Limb (tissue), 2 donors: ENCODE results near the gene OGFOD3.
"Not testable (repeated sequence)": the region's sequence is repeated elsewhere in the genome, so short reads cannot be mapped to it uniquely, and the experiment has no call there.

Source experiments
- DNase-seq, 2 donors: peaks; one replicate each; pipeline ENCODE4 v3.0.0-alpha.2; 2016; ENCODE audit errors: extremely low spot score in 2 of 2

Gene OGFOD3

DNA sequence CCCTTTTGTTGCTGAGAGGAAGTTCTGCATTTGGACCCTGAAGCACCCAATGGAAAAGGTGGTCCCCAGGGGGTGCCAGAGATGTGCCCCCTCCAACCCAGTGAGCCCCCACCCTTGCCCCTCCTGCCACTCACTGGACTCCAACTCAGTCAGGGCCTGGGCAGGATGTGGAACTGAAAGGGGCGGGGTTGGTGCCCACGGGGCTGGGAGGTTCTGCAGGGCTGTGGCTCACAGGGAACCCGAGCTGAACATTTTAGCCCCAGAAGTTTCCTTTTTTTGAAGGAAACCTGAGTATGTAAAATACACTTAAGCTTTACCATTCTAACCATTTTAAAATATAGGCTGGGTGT lies 15.8 kb upstream of the OGFOD3 start:
- DNase-seq = no peak

DNA sequence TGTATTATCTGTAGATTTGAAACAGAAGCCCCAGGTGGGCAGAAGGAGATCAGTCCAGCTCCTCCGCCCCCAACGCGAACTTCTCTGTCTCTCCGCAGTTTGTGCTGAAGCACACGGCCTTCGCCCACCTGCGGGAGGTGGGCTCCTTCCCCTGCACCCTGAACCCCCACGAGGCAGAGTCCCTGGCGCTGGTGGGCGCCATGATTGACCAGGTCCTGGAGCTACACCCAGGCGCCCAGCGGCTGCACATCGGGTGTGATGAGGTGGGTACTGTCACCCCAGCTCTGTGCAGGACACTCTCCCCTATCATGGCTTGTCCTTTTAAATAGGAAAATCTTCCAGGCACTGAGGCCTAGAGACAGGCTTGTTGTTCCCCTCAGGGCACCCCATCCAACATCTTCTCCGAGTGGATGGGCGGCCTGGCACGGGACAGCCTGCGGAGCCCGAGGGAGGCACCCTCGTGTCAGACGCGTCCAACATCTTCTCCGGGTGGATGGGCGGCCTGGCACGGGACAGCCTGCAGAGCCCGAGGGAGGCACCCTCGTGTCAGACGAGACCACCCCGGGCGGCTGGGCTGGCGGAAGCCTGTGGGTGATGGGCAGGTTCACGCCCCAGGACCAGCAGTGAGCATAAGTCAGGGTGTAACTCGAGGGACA lies 15.3 kb upstream of the OGFOD3 start:
- peak in 1 of 2 donors; percentile 23 for DNase-seq

DNA sequence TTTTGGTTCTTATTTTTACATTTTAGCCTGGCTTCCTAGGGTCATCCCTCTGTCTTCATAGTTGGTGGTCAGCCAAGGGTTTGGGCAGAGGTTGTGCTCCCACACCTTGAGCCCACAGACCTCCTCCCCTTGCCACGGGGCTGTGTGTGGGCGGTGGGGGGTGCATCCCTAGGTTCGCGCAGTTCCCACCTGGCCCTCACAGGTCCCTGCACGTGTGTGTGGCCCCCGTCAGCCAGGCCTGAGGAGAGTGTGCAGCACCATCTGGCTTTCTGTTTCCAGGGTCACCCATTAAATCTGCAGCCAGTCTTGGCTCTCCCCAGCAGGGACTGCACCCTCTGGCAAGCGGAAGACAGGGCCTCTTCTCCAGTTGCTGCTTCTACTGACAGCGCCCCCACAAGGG lies 13.6 kb upstream of the OGFOD3 start:
- peak in 1 of 2 donors; percentile 20 for DNase-seq

DNA sequence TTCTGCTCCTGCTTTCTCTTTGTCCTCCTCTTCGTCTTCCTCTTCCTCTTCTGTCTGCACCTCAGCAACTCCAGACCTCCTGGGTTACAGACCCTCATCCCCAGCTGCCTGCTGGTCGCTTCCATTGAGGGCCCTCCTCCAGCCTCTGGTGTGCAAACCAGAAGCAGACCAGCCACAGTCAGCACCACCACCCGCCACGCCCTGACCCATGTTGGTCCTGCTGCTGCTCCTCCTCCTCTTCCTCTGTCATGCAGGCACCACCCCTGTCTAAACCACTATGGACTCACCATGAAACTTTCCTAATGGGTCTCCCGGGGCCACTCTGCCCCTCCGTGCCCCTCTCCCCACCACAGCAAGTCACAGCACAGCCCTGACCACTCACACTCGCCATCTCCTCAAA lies 11.4 kb upstream of the OGFOD3 start:
- DNase-seq = no peak

DNA sequence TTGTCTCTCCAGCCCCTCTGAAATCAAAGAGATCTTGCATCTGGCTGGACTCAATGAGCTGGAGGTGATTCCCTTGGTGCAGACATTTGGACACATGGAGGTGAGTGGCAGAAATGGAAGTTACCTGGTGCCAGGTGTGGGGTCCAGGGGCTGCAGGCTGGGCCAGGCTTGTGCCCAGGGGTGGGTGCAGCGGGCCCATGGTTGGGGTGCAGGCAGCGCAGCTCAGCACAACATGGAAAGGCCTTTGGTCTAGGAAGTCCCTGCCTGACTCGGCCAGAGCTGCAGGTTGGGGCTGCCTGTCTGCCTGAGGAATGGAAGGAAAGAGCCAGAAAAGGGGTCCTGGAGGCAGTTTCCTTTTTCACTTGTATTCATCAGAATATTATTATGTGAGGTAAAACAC lies 10.2 kb upstream of the OGFOD3 start:
- DNase-seq = no peak

DNA sequence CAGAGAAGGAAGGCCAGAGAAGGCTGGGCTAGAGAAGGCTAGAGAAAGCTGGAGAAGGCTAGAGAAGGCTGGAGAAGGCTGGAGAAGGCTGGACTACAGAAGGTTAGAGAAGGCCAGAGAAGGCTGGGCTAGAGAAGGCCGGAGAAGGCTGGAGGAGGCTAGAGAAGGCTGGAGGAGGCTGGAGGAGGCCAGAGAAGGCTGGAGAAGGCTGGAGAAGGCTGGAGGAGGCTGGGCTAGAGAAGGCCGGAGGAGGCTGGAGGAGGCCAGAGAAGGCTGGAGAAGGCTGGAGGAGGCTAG lies 6.4 kb upstream of the OGFOD3 start:
- no peak for DNase-seq

DNA sequence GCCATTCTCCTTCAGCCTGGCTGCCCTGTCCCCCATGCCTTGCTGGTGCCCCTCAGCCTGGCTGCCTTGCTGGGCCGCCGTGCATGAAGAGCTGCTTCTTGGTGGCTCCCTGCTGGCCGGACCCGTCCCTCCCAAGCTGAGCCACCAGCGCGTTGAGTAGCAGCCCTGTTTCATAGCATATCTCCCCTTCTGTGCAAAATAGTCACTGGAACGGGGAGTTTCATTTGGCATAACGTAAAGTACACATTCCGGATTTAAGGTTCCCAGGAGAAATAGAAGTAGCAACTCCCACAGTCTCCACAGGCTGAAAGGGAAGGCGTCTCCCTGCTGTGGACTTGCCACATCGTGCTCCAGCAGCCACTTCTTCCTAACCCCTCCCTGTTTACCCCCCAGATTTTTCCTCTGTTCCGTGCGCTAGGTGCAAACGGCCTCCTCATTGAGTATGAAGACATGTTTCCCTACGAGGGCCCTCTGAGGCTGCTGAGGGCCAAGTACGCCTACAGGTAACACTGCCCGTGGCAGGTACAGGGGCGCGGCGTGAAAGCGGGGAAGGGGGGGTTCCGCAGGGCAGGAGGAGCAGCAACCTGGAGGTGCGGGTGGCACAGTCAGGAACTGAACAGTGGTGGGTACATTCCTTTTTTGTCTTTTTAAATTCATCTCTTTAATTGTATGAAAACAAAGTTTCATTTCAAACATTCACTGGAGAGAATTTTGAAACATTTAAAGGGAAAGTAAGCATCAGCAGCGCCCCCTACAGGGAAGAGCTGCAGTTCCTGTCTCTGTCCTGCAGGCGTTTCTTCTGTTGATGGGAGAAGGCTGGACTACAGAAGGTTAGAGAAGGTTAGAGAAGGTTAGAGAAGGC lies 5.8 kb upstream of the OGFOD3 start:
- no peak for DNase-seq

DNA sequence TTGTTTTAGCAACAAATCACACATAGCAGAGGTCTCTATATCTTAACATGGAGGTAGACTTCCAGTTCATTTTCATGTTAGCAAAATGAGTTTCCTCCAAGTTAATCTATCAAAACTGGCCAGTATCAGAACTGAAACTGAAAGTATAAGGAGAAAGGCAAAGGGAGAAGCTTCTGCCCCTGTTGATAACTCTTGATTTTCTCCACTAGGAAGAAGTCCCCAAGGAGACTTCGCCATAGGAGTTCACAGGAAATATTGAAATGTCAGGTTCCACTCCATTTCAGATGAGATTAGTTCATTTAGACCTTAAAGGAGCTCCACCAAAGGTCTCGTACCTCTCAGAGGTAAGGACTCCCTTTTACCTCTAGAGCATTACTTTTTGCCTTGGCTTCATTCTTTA lies 1.2 kb upstream of the OGFOD3 start:
- no peak for DNase-seq

DNA sequence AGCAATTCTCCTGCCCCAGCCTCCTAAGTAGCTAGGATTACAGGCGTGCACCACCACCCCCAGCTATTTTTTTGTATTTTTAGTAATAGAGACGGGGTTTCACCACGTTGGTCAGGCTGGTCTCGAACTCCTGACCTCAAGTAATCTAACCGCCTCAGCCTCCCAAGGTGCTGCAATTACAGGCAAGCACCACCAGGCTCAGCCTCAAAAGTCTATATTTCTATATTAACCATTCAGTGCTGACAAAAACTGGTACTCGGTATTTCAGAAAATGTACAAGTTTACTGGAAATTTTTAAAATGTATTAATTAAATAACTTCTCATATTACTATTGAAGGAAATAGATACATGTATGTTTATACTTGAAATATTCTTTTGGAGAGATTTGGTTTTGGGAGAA lies 1.6 kb downstream of the OGFOD3 start:
- no peak for DNase-seq

DNA sequence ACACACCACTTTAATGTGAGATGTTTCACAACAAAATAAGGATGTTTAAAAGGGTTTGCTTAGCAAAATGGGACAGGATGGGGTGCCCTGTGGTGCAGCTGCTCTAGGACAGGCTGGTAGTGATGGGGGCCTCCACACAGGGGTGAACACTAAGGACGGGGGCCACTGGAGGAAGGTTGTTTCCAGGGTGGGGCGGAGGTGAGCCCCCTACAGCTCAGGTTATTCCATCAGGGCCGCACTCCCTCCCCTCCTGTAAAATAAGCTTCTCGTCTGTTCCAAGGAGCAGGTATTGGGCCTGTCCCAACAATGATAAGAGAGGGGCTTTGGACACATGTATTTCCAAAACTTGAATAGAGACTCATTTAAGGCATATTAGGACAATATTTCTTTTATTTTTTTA lies 2.1 kb downstream of the OGFOD3 start:
- DNase-seq = no peak

DNA sequence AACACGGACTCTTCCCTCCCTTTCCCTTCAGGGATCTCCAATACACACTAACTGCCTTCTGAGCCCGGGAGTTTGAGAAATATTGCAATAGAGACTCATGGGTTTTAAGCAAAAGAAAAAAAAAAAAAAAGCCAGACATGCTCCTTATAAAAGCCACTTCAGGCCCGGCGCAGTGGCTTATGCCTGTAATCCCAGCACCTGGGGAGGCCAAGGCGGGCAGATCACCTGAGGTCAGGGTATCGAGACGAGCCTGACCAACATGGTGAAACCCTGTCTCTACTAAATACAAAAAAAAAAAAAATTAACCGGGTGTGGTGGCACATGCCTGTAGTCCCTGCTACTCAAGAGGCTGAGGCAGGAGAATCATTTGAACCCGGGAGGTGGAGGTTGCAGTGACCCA lies 2.6 kb downstream of the OGFOD3 start:
- no peak for DNase-seq

DNA sequence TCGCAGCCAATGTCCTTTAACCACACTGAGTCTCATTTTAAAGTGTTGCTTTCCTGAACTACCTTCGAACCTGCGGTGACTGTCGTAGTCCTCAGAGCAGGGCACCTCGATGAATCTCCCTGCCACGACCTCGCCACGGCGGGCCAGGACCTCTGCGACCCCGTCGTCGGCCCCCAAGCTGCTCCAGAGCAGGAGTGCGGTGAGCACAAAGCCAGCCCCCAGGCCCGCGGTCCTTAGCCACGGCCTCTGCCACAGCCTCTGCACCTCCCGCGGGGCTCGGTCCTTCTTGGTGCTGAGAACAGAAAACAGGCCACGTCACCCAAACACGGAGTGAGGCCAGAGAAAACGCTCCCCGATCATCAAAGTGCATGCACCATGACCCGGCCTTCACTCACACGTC lies 3.0 kb downstream of the OGFOD3 start:
- DNase-seq = no peak

DNA sequence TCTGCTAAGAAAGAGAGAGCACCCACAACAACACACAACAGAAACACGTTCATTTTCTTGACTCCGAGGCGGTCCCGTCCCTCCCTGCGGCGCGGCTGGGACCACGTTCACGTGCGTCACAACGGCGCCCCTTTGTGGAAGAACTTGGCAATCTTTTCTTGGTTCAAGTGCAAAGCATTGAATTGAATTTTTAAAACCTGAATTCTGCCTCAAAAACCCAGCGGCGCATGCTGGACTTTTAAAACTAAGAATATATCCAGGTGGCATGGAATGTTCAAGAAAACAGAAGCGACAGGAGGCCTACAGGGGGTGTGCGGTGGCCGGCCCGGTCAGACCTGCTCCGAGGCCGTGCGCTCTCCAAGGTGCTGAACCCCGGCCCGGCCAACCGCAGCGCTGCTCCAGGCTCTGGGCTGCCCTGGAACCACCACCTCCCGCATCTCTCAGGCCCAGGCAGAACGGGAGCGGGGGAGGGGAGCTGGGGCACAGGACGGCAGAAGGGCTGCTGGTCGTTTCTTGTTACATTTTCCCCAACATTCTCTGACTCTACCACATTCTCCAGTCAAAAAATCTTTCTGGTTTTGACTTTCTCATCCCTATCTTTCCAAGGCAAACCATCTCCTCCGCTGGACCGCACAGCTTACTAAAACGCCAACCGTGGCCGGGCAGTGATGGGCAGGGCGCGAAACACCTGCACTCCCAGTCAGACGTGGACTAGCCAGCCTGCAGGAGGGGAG lies 3.7 kb downstream of the OGFOD3 start:
- DNase-seq = peak; percentile 61 to 83

DNA sequence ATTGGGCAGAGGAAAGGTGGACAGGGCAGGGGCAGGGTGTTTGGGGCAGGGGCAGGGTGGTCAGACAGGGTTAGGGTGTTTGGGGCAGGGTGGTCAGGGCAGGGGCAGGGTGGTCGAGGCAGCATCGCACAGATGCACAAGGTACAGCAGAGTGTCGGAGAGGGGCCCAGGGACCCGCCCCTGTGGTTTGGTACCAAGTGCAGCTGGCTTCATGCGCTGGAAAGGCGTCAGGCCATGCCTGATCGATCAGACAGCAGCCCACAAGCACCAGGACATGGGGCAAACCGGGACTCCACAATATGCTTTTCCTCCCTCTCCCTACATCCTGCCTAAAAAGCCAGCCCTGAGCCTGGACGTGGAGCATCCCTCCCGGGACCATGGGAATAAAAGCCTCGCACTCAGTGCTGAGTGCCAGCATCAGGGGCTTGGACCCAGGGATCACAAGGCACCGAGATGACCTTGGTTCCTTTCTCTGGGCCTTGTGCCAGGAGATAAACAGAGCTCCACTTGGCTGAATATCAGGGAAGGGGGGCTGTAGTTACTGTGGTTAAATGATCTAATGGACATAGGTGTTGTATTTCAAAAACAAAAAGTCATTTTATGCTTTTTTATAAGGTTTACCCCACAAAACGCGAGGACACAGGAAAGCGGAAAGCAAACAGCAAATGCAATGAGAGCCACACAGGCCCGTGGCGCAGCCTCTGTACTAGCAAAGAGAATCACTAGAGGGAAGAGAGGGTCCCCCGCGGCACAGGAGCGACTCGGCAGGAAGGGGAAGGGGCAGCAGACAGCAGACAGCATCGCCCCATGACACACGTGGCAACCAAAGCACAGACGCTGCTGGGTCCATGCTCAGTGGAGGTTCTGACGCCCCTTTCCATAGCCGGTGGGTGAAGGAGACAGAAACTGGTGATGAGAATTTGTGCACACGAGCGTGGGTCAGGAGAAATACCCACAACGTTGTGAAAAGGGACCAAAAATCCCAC lies 5.6 kb downstream of the OGFOD3 start:
- no peak for DNase-seq

DNA sequence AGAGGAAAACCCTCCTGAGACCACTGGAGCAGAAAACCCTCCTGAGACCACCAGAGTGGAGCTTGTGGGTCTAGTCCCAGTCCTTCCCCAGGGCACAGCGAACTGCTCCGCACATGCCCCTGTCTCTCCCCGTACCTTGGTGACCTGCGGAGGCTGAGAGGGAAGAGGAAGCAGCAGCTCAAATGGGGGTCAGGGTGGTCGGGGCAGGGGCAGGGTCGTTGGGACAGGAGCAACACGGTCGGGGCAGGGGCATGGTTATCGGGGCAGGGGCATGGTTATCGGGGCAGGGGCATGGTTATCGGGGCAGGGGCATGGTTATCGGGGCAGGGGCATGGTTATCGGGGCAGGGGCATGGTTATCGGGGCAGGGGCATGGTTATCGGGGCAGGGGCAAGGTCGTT lies 6.3 kb downstream of the OGFOD3 start:
- not testable (repeated sequence) for DNase-seq

DNA sequence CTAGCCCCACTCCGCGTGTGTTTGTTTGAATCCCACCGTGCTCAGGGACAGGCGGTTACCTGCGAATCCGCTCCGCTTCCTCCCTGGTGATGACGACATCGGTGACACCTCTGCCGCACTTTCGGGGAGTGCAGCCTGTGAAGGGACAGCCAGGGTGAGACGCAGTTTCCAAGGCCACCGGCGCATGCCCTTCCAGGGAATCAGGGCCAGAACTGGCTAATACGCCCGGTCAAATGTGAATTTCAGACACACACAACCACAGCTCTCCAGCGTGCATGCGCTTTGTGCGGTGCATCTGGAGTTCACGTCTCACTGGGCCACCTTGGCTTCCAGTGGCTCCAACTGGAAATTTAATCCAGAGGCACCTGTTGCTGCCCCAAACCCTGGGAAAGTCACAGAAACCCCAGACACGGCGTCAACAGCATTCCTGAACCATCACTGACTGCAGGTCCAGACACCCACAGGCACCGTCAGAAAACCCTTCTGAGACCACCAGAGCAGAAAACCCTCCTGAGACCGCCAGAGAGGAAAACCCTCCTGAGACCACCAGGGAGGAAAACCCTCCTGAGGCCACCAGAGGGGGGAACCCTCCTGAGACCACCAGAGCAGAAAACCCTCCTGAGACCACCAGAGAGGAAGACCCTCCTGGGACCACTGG lies 6.9 kb downstream of the OGFOD3 start:
- DNase-seq = no peak

DNA sequence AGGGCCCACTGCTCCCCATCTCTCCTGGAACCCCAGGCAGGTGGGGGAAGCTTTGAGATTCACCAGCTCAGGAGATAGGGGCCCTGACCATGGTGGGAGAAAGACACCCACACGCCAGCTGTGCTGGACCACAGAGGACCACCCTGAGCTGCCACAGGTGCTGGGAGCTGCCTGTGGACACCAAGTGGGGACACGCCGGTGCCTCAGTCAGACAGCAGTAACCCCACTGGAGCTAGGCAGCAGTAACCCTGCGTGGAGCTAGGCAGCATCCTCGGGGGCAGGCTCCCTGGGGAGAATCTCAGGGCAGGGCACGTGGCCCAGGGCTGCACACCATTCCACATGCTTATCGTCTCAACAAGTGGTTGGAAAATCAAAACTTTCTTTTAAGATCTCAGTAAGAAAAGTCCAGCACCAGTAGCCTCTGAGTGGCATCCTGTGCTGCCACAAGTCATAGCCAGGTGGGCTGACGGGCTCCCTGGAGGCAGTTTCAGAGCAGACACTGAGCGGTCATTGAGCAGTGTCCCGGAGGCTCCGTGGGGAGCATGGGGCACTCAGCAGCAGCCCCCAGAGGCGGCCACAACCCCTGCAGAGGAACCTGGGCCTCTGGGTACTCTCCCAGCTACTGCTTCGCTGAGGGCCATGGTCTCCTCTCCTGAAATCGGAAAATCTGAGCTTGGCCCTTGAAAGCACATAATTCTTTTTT lies 8.2 kb downstream of the OGFOD3 start:
- no peak for DNase-seq

DNA sequence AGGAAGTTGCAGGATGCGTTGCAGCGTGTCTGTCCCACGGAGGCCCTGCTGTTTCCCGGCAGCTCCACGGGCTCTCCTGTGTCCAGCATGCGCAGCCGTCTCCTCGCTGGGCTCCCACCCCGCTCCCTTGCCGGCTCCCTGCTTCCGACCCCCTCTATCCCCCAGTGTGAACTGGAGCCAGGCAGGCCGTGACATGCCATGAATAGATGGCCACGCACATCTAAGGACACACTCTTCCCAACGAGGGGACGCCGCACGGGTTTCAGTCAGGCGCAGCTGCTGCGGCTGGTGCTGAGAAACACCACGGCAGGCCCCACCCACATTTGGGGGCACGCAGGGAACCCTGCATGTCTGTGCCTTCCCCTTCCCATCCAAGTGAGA lies 9.5 kb downstream of the OGFOD3 start:
- no peak for DNase-seq

DNA sequence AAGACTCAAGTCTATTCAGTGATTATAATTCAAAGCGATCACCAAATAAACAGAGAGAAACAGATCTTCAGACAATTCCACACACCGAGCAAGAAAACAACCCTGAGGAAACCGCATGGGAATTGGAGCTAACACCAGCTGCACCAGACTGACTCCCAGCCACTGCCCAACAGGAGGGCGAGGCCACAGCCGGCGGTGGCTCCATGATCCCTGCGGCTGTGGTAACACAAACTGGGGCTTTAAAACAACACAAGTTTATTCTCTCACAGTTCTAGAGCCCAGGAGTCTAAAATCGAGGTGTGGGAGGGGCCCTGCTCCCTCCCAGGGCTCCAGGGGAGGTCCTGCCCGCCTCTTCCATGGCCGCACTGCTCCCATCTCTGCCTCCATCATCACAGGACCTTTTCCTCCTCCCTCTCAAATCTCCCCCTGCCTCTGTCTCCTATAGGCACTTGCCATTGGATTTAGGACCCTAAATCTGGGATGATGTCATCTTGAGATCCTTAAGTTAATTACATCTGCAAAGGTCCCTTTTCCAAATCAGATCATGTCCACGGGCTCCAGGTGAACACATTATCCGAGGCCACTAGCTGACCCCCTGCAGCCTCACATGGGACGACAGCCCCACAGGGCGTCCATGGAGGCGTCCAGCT lies 10.0 kb downstream of the OGFOD3 start:
- DNase-seq = no peak

DNA sequence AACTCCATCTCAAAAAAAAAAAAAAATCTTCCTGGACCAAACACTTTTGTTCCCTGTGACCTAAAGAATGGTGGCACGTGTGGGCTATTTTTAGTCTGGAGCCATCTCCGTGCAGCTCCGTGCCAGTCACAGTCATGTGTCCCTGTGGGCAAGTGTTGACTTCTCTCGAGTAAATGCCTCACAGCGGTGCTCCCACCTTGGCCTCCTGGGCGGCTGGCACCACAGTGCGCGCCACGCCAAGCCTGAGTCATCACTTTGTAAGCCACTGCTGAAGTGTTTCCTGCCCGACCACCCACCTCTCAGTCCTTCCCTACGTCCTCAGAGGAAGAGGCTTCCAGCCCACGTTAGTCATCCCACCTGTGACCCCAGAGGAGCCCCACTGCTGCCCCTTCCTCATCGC lies 11.1 kb downstream of the OGFOD3 start:
- no peak for DNase-seq
